ENCODE measurements around the gene IBTK. TPM values are rescaled to one million over a fixed set of nuclear protein-coding genes. Genes with fewer than 3 reads are reported as not detected.
A peak's percentile ranks its signal among the peaks of the same experiment; 100 is the strongest.
"Not testable (repeated sequence)": the region's sequence is repeated elsewhere in the genome, so short reads cannot be mapped to it uniquely, and the experiment has no call there.

IBTK gene
- total RNA-seq, 2 experiments from 2014 or later, result 28.6 to 29.5 TPM

GRCh38 chr6:82169138-82169876 is 78.2 kb downstream of the IBTK start:
- Mint-ChIP-seq H3K27ac (no peak overlapping the region), H3K4me1 (no peaks in the 10 kb centered on the region), H3K36me3 (ENCODE audit: low read depth) (peaks cover 47% of the 10 kb centered on the region), H3K4me3 (no peak overlapping the region), H3K9me3 (ENCODE audit: low read depth) (no peaks in the 10 kb centered on the region), H3K27me3 (no peaks in the 10 kb centered on the region)
- ChIA-PET POLR2A (no interaction called here), CTCF (no interaction called here)
- intact Hi-C loops (cut with DNase I, micrococcal nuclease), result no loop called here
- DNase-seq (no peak), ATAC-seq (no peak)

- Mint-ChIP-seq H3K9me3 (ENCODE audit: low read depth) (no peaks in the 10 kb centered on the region), H3K4me1 (no peaks in the 10 kb centered on the region), H3K27ac (no peak overlapping the region), H3K4me3 (no peak overlapping the region), H3K36me3 (ENCODE audit: low read depth) (peaks cover 33% of the 10 kb centered on the region), H3K27me3 (no peaks in the 10 kb centered on the region)
- intact Hi-C loops (cut with DNase I, micrococcal nuclease), result no loop called here
- DNase-seq (no peak), ATAC-seq (no peak)
- ChIA-PET CTCF (no interaction called here), POLR2A (no interaction called here)
These were observed 81.1 kb downstream of the IBTK start for GRCh38 chr6:82166493-82166892.

- Mint-ChIP-seq H3K9me3 (ENCODE audit: low read depth) (peaks cover 5% of the 10 kb centered on the region), H3K4me3 (no peak overlapping the region), H3K27ac (no peak overlapping the region), H3K36me3 (ENCODE audit: low read depth) (peaks cover 3% of the 10 kb centered on the region), H3K4me1 (no peaks in the 10 kb centered on the region), H3K27me3 (no peaks in the 10 kb centered on the region)
- CTCF ChIA-PET, result no interaction called here
- POLR2A ChIA-PET, result no interaction called here
- intact Hi-C loops (cut with DNase I, micrococcal nuclease), result no loop called here
- ATAC-seq, result no peak
- DNase-seq, result no peak
These were observed 87.1 kb downstream of the IBTK start for GRCh38 chr6:82160255-82160990.

- H3K36me3 Mint-ChIP-seq (ENCODE audit: low read depth); POLR2A ChIA-PET; H3K4me3 Mint-ChIP-seq; ATAC-seq; H3K27ac Mint-ChIP-seq; DNase-seq; CTCF ChIA-PET; H3K27me3 Mint-ChIP-seq; H3K4me1 Mint-ChIP-seq; intact Hi-C loops (cut with DNase I, micrococcal nuclease): not testable (repeated sequence)
- H3K9me3 Mint-ChIP-seq (ENCODE audit: low read depth), result peaks cover 11% of the 10 kb centered on the region
These were observed 94.8 kb downstream of the IBTK start for GRCh38 chr6:82152786-82153185.

- DNase-seq; H3K36me3 Mint-ChIP-seq (ENCODE audit: low read depth); POLR2A ChIA-PET; H3K4me3 Mint-ChIP-seq; H3K27ac Mint-ChIP-seq; H3K27me3 Mint-ChIP-seq; H3K9me3 Mint-ChIP-seq (ENCODE audit: low read depth); H3K4me1 Mint-ChIP-seq; intact Hi-C loops (cut with DNase I, micrococcal nuclease); ATAC-seq: not testable (repeated sequence)
- CTCF ChIA-PET, result interaction anchor here (1.2 kb wide), 2 partner anchors 10 to 31 kb away, joined by 3 read pairs; no protein-coding TSS in a partner anchor
These were observed 96.4 kb downstream of the IBTK start for GRCh38 chr6:82151147-82151546.

- intact Hi-C loops (cut with DNase I, micrococcal nuclease), result no loop called here
- ATAC-seq (no peak), DNase-seq (no peak)
- Mint-ChIP-seq H3K27ac (no peak overlapping the region), H3K4me1 (no peaks in the 10 kb centered on the region), H3K27me3 (peaks cover 2% of the 10 kb centered on the region), H3K36me3 (ENCODE audit: low read depth) (no peaks in the 10 kb centered on the region), H3K9me3 (ENCODE audit: low read depth) (no peaks in the 10 kb centered on the region), H3K4me3 (no peak overlapping the region)
- ChIA-PET CTCF (no interaction called here), POLR2A (no interaction called here)
These were observed 101.6 kb downstream of the IBTK start for GRCh38 chr6:82145926-82146452.

- H3K27ac Mint-ChIP-seq, result no peak overlapping the region
- DNase-seq (no peak), ATAC-seq (no peak)
- no peaks in the 10 kb centered on the region for H3K9me3 Mint-ChIP-seq (ENCODE audit: low read depth)
- no peaks in the 10 kb centered on the region for H3K36me3 Mint-ChIP-seq (ENCODE audit: low read depth)
- ChIA-PET CTCF (no interaction called here), POLR2A (no interaction called here)
- H3K4me1 Mint-ChIP-seq, result no peaks in the 10 kb centered on the region
- H3K27me3 Mint-ChIP-seq, result peaks cover 2% of the 10 kb centered on the region
- H3K4me3 Mint-ChIP-seq, result no peak overlapping the region
- intact Hi-C loops (cut with DNase I, micrococcal nuclease), result no loop called here
These were observed 102.6 kb downstream of the IBTK start for GRCh38 chr6:82144852-82145340.

- no peak for DNase-seq
- Mint-ChIP-seq H3K36me3 (ENCODE audit: low read depth) (no peaks in the 10 kb centered on the region), H3K27ac (no peak overlapping the region), H3K27me3 (peaks cover 2% of the 10 kb centered on the region), H3K4me3 (no peak overlapping the region), H3K9me3 (ENCODE audit: low read depth) (no peaks in the 10 kb centered on the region), H3K4me1 (no peaks in the 10 kb centered on the region)
- POLR2A ChIA-PET, result interaction anchor here (0.6 kb wide), 1 partner anchor 256 kb away, joined by 4 read pairs; no protein-coding TSS in a partner anchor
- intact Hi-C loops (cut with DNase I, micrococcal nuclease), result no loop called here
- peak; percentile 57 for ATAC-seq
- CTCF ChIA-PET, result no interaction called here
These were observed 103.3 kb downstream of the IBTK start for GRCh38 chr6:82144007-82144851.

- H3K27me3 Mint-ChIP-seq, result peaks cover 2% of the 10 kb centered on the region
- intact Hi-C loops (cut with DNase I, micrococcal nuclease), result no loop called here
- H3K36me3 Mint-ChIP-seq (ENCODE audit: low read depth), result no peaks in the 10 kb centered on the region
- CTCF ChIA-PET, result no interaction called here
- DNase-seq (no peak), ATAC-seq (no peak)
- H3K4me1 Mint-ChIP-seq, result no peaks in the 10 kb centered on the region
- H3K27ac Mint-ChIP-seq, result no peak overlapping the region
- H3K4me3 Mint-ChIP-seq, result no peak overlapping the region
- no peaks in the 10 kb centered on the region for H3K9me3 Mint-ChIP-seq (ENCODE audit: low read depth)
- POLR2A ChIA-PET, result no interaction called here
These were observed 104.5 kb downstream of the IBTK start for GRCh38 chr6:82143041-82143481.

GRCh38 chr6:82142524-82142923 is 105.0 kb downstream of the IBTK start:
- Mint-ChIP-seq H3K9me3 (ENCODE audit: low read depth) (no peaks in the 10 kb centered on the region), H3K36me3 (ENCODE audit: low read depth) (no peaks in the 10 kb centered on the region), H3K27me3 (peaks cover 2% of the 10 kb centered on the region), H3K4me1 (no peaks in the 10 kb centered on the region), H3K4me3 (no peak overlapping the region), H3K27ac (no peak overlapping the region)
- no peak for ATAC-seq
- no peak for DNase-seq
- intact Hi-C loops (cut with DNase I, micrococcal nuclease), result no loop called here
- CTCF ChIA-PET, result no interaction called here
- POLR2A ChIA-PET, result no interaction called here

GRCh38 chr6:82138075-82138791 is 109.3 kb downstream of the IBTK start:
- no peak for ATAC-seq

More at GRCh38 chr6:82138075-82138791, 109.3 kb downstream of the IBTK start:
- intact Hi-C loops (cut with DNase I, micrococcal nuclease), result no loop called here
- H3K36me3 Mint-ChIP-seq (ENCODE audit: low read depth), result no peaks in the 10 kb centered on the region
- H3K9me3 Mint-ChIP-seq (ENCODE audit: low read depth), result no peaks in the 10 kb centered on the region
- no peak overlapping the region for H3K4me3 Mint-ChIP-seq
- DNase-seq, result no peak
- ChIA-PET POLR2A (no interaction called here), CTCF (no interaction called here)
- peaks cover 7% of the 10 kb centered on the region for H3K27me3 Mint-ChIP-seq
- no peak overlapping the region for H3K27ac Mint-ChIP-seq
- no peaks in the 10 kb centered on the region for H3K4me1 Mint-ChIP-seq

All from activated CD4-positive, alpha-beta T cell treated with anti-CD3 and anti-CD28 coated beads for 36 hours (primary cell).